Osteoblast (primary cell): ENCODE measurements around the gene RNF130. TPM values are rescaled to one million over a fixed set of nuclear protein-coding genes. Genes with fewer than 3 reads are reported as not detected.
"Not testable (repeated sequence)": the region's sequence is repeated elsewhere in the genome, so short reads cannot be mapped to it uniquely, and the experiment has no call there.

ENCODE experiments used
- DNase-seq: peaks from one replicate; pipeline ENCODE4 v3.0.0; 2011; ENCODE audit warnings: low spot score, mixed read lengths; ENCODE audit not compliant: insufficient read length; ENCODE audit errors: missing footprints
- H2AFZ ChIP-seq: 2 replicates; pipeline ENCODE4 v1.6.0; 2011; ENCODE audit warnings: mild to moderate bottlenecking, low read length
- H3K27ac ChIP-seq: 2 replicates; pipeline ENCODE4 v1.5.1; 2011; ENCODE audit warnings: mild to moderate bottlenecking, low read depth, low read length, moderate library complexity
- H3K27me3 ChIP-seq: 2 replicates; pipeline ENCODE4 v1.6.0; 2012; ENCODE audit warnings: mild to moderate bottlenecking, control low read depth, inconsistent platforms, low read length, moderate library complexity; ENCODE audit not compliant: insufficient read depth
- H3K36me3 ChIP-seq: 2 replicates; pipeline ENCODE4 v1.5.1; 2011; ENCODE audit warnings: mild to moderate bottlenecking, low read length, control low read depth, moderate library complexity; ENCODE audit not compliant: insufficient read depth
- H3K4me1 ChIP-seq: 2 replicates; pipeline ENCODE4 v1.5.1; 2011; ENCODE audit warnings: mild to moderate bottlenecking, low read length, control low read depth, moderate library complexity; ENCODE audit not compliant: insufficient read depth
- H3K4me2 ChIP-seq: 2 replicates; pipeline ENCODE4 v1.6.0; 2011; ENCODE audit warnings: mild to moderate bottlenecking, low read length; ENCODE audit not compliant: insufficient read depth
- H3K4me3 ChIP-seq: fragments of 200-600 bp; sonication (generic); 3 replicates; pipeline ENCODE4 v1.5.1; 2012; ENCODE audit warnings: mild to moderate bottlenecking, low read length, inconsistent platforms; ENCODE audit not compliant: insufficient read depth
- H3K79me2 ChIP-seq: 2 replicates; pipeline ENCODE4 v1.6.0; 2012; ENCODE audit warnings: mild to moderate bottlenecking, low read length, control low read depth, inconsistent platforms; ENCODE audit not compliant: insufficient read depth
- H3K9me3 ChIP-seq: 2 replicates; pipeline ENCODE4 v1.5.1; 2011; ENCODE audit warnings: low read depth, low read length, control low read depth
- H4K20me1 ChIP-seq: 2 replicates; pipeline ENCODE4 v1.6.0; 2012; ENCODE audit warnings: mild to moderate bottlenecking, low read length, control low read depth; ENCODE audit not compliant: insufficient read depth
- total RNA-seq: library from RNA; depleted of rRNA; stranded (reverse); fragments of >200 nt; gene quantifications from 2 replicates; pipeline ENCODE4 v1.2.3, GENCODE V29; 2012
- TF ChIP-seq, protein P1 (sequence below): IDR thresholded peaks from 2 replicates; pipeline ENCODE4 v1.5.1; 2011; ENCODE audit warnings: mild to moderate bottlenecking, low read depth, low read length, moderate library complexity; ENCODE audit errors: extremely low read depth

The RNF130 gene
- total RNA-seq, 1 donor: 28.6 TPM

DNA sequence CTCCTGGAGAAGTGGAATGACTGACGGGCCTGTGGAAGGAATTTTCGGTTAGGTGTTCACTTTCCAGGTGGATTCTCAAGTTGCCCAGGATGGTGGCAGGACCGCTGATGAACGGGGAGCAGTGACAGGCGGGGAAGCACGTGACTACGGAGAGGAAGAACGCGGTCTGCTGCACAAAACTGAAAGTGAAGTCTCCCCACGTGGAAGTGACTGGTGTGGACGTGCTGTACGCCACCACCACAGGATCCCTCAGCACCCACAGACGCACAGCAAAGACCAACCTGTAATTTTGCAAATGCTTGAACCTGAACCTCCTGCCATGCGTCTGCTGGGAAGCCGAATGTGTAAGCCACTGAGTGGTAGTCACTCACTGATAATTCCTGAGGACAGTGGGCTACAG, 51.4 kb downstream of the RNF130 start:
- Histone ChIP-seq H2AFZ (no peak overlapping the region), H4K20me1 (peaks cover 3% of the 10 kb centered on the region), H3K4me3 (no peak overlapping the region), H3K79me2 (no peaks in the 10 kb centered on the region), H3K36me3 (no peaks in the 10 kb centered on the region), H3K9me3 (no peaks in the 10 kb centered on the region), H3K4me1 (no peaks in the 10 kb centered on the region), H3K4me2 (no peak overlapping the region), H3K27ac (no peak overlapping the region), H3K27me3 (no peaks in the 10 kb centered on the region)
- TF ChIP-seq, protein P1, sequence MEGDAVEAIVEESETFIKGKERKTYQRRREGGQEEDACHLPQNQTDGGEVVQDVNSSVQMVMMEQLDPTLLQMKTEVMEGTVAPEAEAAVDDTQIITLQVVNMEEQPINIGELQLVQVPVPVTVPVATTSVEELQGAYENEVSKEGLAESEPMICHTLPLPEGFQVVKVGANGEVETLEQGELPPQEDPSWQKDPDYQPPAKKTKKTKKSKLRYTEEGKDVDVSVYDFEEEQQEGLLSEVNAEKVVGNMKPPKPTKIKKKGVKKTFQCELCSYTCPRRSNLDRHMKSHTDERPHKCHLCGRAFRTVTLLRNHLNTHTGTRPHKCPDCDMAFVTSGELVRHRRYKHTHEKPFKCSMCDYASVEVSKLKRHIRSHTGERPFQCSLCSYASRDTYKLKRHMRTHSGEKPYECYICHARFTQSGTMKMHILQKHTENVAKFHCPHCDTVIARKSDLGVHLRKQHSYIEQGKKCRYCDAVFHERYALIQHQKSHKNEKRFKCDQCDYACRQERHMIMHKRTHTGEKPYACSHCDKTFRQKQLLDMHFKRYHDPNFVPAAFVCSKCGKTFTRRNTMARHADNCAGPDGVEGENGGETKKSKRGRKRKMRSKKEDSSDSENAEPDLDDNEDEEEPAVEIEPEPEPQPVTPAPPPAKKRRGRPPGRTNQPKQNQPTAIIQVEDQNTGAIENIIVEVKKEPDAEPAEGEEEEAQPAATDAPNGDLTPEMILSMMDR: no peak
- DNase-seq: no peak

DNA sequence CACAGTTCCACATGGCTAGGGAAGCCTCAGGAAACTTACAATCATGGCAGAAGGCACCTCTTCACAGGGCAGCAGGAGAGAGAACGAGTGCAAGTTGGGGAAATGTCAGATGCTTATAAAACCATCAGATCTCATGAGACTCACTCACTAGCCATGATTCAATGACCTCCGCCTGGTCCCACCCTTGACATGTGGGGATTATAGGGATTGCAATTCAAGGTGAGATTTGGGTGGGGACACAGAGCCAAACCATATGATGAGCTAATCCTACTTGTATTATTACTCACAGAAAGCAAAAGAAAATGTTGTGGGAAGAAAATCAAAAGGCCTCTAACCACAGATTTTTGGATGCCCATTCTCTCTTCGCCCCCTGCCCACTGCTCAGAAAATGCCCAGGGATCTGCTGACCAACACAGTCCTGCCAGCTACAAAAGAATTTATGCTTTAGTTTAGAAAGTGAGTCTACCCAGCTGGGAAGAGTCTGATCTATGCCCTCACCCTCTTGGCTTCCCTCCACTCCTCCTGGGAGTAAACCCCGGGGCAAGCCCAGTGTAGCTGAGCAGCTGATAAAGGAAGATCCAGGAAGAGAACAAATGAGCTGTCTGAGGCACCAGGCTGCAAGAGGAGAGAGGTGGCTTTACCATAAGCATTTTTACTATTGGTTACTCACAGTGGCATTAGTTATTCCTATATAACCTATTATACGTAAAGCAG, 53.1 kb downstream of the RNF130 start:
- Histone ChIP-seq H3K4me2 (no peak overlapping the region), H3K4me1 (no peaks in the 10 kb centered on the region), H3K79me2 (no peaks in the 10 kb centered on the region), H3K27me3 (no peaks in the 10 kb centered on the region), H3K4me3 (no peak overlapping the region), H2AFZ (no peak overlapping the region), H4K20me1 (no peaks in the 10 kb centered on the region), H3K27ac (no peak overlapping the region), H3K36me3 (no peaks in the 10 kb centered on the region), H3K9me3 (no peaks in the 10 kb centered on the region)
- TF ChIP-seq, protein P1: no peak
- no peak for DNase-seq

DNA sequence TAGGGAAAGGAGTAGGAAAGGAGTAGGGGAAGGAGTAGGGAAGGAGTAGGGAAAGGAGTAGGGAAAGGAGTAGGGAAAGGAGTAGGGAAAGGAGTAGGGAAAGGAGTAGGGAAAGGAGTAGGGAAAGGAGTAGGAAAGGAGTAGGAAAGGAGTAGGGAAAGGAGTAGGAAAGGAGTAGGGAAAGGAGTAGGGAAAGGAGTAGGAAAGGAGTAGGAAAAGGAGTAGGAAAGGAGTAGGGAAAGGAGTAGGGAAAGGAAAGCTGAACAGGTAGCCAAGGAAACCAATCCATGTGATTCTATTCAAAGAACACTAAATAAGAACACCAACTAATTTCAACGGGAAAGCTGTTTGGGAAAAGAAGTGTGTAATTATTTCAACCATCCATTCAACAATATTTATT, 56.0 kb downstream of the RNF130 start:
- not testable (repeated sequence) for H3K4me3 ChIP-seq, DNase-seq, H3K27ac ChIP-seq, H3K79me2 ChIP-seq, H4K20me1 ChIP-seq, H3K27me3 ChIP-seq, H3K9me3 ChIP-seq, H3K4me1 ChIP-seq, H3K4me2 ChIP-seq, H3K36me3 ChIP-seq, H2AFZ ChIP-seq

DNA sequence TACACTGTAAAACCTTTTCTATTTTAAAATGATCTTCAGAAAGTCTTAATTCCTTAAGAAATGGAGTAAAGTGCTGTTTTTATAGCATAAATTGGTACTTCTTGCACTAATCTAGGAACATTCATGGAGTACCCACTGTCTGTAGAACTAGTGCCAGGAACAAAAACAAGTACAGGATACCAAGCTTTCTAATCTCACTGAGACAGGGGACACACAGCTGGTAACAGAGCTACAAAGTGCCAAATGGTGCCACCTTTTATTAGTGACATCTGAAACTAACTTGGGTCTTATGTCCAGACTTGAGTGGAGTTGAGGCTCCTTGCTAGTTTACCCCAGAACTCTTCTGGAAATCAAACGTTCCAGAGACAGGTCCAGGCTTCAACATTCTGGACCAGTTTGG, 57.9 kb downstream of the RNF130 start:
- Histone ChIP-seq H3K9me3 (no peaks in the 10 kb centered on the region), H3K4me2 (no peak overlapping the region), H3K27ac (no peak overlapping the region), H3K4me3 (no peak overlapping the region), H2AFZ (no peak overlapping the region), H3K79me2 (no peaks in the 10 kb centered on the region), H3K4me1 (no peaks in the 10 kb centered on the region), H4K20me1 (no peaks in the 10 kb centered on the region), H3K36me3 (peaks cover 3% of the 10 kb centered on the region), H3K27me3 (no peaks in the 10 kb centered on the region)
- no peak for DNase-seq
- TF ChIP-seq, protein P1: no peak
